ENCODE results near the gene AR.

Gene AR

GRCh38 chrX:67724359-67725110 is 180.7 kb downstream of the AR start:
- no peak for DNase-seq (ENCODE audit: low spot score)

GRCh38 chrX:67725471-67725870 is 181.7 kb downstream of the AR start:
- no peak for DNase-seq (ENCODE audit: low spot score)

GRCh38 chrX:67726018-67726417 is 182.2 kb downstream of the AR start:
- DNase-seq (ENCODE audit: low spot score), result no peak

GRCh38 chrX:67727576-67727975 is 183.8 kb downstream of the AR start:
- DNase-seq (ENCODE audit: low spot score), result no peak

GRCh38 chrX:67730296-67730695 is 186.5 kb downstream of the AR start:
- no peak for DNase-seq (ENCODE audit: low spot score)

- DNase-seq (ENCODE audit: low spot score), result no peak
Measured at GRCh38 chrX:67731061-67731460, 187.2 kb downstream of the AR start.

GRCh38 chrX:67732864-67733263 is 189.0 kb downstream of the AR start:
- no peak for DNase-seq (ENCODE audit: low spot score)

GRCh38 chrX:67734111-67734753 is 190.4 kb downstream of the AR start:
- DNase-seq (ENCODE audit: low spot score), result no peak

GRCh38 chrX:67749536-67749935 is 205.7 kb downstream of the AR start:
- no peak for DNase-seq (ENCODE audit: low spot score)

GRCh38 chrX:67750694-67751093 is 206.9 kb downstream of the AR start:
- no peak for DNase-seq (ENCODE audit: low spot score)

GRCh38 chrX:67759018-67759417 is 215.2 kb downstream of the AR start:
- no peak for DNase-seq (ENCODE audit: low spot score)

- DNase-seq (ENCODE audit: low spot score), result no peak
Measured at GRCh38 chrX:67777148-67777547, 233.3 kb downstream of the AR start.

- DNase-seq (ENCODE audit: low spot score), result no peak
Measured at GRCh38 chrX:67779099-67779498, 235.3 kb downstream of the AR start.

All from SW480 (cell line).